Progenitor cell of endocrine pancreas (in vitro differentiated cells): ENCODE results near the gene DLST. TPM values are rescaled to one million over a fixed set of nuclear protein-coding genes. Genes with fewer than 3 reads are reported as not detected.

Source experiments
- DNase-seq: peaks from one replicate; pipeline ENCODE4 v3.0.0; 2021; ENCODE audit warnings: low spot score; ENCODE audit not compliant: unreplicated experiment
- H3K27ac Mint-ChIP-seq: 2 replicates; pipeline ENCODE4 v1.8.0; 2021; ENCODE audit warnings: mild to moderate bottlenecking, moderate library complexity, mixed read lengths
- H3K27me3 Mint-ChIP-seq: 2 replicates; pipeline ENCODE4 v1.8.0; 2021; ENCODE audit warnings: mixed read lengths
- H3K36me3 Mint-ChIP-seq: 2 replicates; pipeline ENCODE4 v1.8.0; 2022; ENCODE audit warnings: mixed read lengths; ENCODE audit not compliant: insufficient read depth
- H3K4me1 Mint-ChIP-seq: 2 replicates; pipeline ENCODE4 v1.8.0; 2021; ENCODE audit warnings: low read depth, mixed read lengths
- H3K4me3 Mint-ChIP-seq: 2 replicates; pipeline ENCODE4 v1.8.0; 2021; ENCODE audit warnings: low read depth, mild to moderate bottlenecking, moderate library complexity, mixed read lengths
- H3K9me3 Mint-ChIP-seq: 2 replicates; pipeline ENCODE4 v1.8.0; 2021; ENCODE audit warnings: low read depth, mixed read lengths
- total RNA-seq: library from RNA; stranded (reverse); gene quantifications from 2 replicates; pipeline ENCODE4 v1.2.1, GENCODE V29; 2021
- TF ChIP-seq, protein P1 (sequence below): fragments of 200-600 bp; sonication (generic); IDR thresholded peaks from one replicate; pipeline ENCODE4 v1.5.0; 2021; ENCODE audit warnings: antibody characterized with exemption, mild to moderate bottlenecking; ENCODE audit not compliant: unreplicated experiment

DLST gene
- total RNA-seq, 1 donor from 2014 or later: 97.8 TPM

DNA sequence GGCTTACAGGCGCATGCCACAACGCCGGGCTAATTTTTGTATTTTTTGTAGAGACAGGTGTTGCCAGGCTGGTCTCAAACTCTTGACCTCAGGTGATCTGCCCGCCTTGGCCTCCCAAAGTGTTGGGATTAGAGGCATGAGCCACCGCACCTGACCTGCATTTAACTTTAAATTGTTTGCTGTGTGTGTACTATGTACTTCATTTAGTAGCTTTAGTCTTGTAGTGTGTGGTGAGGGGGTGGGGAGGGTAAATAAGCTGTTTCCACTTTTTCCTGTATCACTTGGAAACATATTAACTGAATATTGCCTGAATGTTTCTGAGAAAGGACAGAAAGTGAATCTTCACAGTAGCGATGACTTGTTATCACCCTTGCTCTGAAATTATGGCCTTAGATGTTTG, 8.5 kb downstream of the DLST start:
- no peak overlapping the region for H3K4me3 Mint-ChIP-seq
- peaks cover 3% of the 10 kb centered on the region for H3K4me1 Mint-ChIP-seq
- H3K27ac Mint-ChIP-seq: no peak overlapping the region
- H3K36me3 Mint-ChIP-seq: peaks cover 21% of the 10 kb centered on the region
- no peak for DNase-seq
- no peaks in the 10 kb centered on the region for H3K9me3 Mint-ChIP-seq
- TF ChIP-seq, protein P1, sequence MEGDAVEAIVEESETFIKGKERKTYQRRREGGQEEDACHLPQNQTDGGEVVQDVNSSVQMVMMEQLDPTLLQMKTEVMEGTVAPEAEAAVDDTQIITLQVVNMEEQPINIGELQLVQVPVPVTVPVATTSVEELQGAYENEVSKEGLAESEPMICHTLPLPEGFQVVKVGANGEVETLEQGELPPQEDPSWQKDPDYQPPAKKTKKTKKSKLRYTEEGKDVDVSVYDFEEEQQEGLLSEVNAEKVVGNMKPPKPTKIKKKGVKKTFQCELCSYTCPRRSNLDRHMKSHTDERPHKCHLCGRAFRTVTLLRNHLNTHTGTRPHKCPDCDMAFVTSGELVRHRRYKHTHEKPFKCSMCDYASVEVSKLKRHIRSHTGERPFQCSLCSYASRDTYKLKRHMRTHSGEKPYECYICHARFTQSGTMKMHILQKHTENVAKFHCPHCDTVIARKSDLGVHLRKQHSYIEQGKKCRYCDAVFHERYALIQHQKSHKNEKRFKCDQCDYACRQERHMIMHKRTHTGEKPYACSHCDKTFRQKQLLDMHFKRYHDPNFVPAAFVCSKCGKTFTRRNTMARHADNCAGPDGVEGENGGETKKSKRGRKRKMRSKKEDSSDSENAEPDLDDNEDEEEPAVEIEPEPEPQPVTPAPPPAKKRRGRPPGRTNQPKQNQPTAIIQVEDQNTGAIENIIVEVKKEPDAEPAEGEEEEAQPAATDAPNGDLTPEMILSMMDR: no peak
- H3K27me3 Mint-ChIP-seq: no peaks in the 10 kb centered on the region

DNA sequence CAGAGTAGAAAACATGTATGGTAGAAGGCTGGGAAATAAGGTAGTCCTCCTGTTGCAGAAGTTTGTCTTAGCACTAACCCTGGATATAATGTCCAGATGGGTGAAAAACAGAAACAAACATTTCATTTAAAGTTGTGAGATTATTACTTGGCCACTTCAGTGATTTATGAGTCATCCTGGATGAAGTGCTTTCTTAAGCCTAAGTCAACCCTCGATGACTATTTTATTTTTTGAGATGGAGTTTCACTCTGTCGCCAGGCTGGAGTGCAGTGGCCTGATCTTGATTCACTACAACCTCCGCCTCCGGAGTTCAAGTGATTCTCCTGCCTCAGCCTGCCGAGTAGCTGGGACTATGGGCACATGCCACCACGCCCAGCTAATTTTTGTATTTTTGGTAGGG, 10.2 kb downstream of the DLST start:
- TF ChIP-seq, protein P1: no peak
- DNase-seq: no peak
- Mint-ChIP-seq H3K9me3 (no peaks in the 10 kb centered on the region), H3K4me3 (no peak overlapping the region), H3K27me3 (no peaks in the 10 kb centered on the region), H3K36me3 (peaks cover 27% of the 10 kb centered on the region), H3K27ac (no peak overlapping the region), H3K4me1 (peaks cover 3% of the 10 kb centered on the region)

DNA sequence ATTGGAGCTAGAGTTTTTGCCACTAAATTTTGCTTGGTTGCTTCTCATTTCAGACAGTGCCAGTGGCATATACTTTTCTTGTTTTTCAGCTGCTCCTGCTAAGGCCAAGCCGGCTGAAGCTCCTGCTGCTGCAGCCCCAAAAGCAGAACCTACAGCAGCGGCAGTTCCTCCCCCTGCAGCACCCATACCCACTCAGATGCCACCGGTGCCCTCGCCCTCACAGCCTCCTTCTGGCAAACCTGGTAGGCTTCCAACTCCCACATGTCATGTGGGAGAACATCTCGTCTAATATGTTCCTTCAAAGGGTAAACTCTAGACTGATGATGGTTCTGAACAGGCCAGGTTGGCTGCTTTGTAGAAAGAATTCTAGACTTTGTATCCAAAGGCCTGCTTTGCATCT, 11.0 kb downstream of the DLST start:
- DNase-seq: no peak
- TF ChIP-seq, protein P1: no peak
- Mint-ChIP-seq H3K27me3 (no peaks in the 10 kb centered on the region), H3K4me3 (no peak overlapping the region), H3K9me3 (no peaks in the 10 kb centered on the region), H3K27ac (no peak overlapping the region), H3K4me1 (peaks cover 7% of the 10 kb centered on the region), H3K36me3 (peaks cover 29% of the 10 kb centered on the region)

DNA sequence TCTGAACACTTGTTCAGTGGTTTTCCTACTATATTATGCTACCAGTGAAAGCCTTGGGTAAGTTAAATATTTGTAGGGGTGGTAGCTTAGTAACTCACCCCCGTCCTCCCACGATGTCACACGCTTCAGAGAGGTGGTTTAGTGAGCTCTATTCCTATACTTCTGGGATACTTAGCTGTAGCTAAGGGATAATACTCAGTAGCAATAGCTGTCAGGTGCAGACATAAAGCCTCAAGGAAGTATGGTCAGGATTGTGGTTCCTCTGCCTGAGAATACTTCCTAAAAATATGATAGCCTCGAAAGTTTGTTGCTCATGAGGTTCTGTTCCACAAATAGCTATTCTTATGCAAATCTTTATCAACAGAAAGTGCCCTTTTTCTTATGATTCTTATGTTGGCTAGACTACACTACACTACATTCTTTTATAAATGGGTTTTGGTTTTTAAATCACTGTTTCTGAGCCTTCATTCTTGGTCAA, 11.9 kb downstream of the DLST start:
- Mint-ChIP-seq H3K36me3 (peaks cover 29% of the 10 kb centered on the region), H3K27ac (no peak overlapping the region)
- TF ChIP-seq, protein P1: no peak

DNA sequence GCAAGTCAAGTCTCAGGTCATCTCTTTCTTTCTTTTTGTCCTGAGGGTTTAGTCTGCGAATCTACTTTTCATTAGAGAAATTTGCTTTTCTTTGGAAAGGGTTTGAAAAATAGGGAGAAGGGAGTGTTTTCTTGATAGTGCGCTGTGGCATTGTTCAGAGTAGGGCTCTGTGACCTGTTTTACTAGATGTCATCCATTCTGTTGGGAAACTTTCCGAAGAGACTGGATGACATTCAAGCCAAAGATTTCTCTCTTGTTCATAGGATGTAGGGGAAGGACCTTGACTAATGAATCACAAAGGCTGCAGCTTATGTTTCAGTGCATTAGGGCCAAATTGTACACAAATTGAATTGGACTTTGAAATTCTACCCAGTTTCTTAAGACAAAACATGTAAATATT, 14.7 kb downstream of the DLST start:
- TF ChIP-seq, protein P1: no peak

More for the DNA sequence above, 11.9 kb downstream of the DLST start:
- no peak overlapping the region for H3K4me3 Mint-ChIP-seq
- H3K4me1 Mint-ChIP-seq: peaks cover 10% of the 10 kb centered on the region
- no peaks in the 10 kb centered on the region for H3K27me3 Mint-ChIP-seq
- no peak for DNase-seq
- H3K9me3 Mint-ChIP-seq: no peaks in the 10 kb centered on the region

More for the DNA sequence above, 14.7 kb downstream of the DLST start:
- H3K9me3 Mint-ChIP-seq: no peaks in the 10 kb centered on the region
- no peak for DNase-seq
- no peaks in the 10 kb centered on the region for H3K27me3 Mint-ChIP-seq
- peaks cover 41% of the 10 kb centered on the region for H3K36me3 Mint-ChIP-seq
- no peak overlapping the region for H3K27ac Mint-ChIP-seq
- peaks cover 18% of the 10 kb centered on the region for H3K4me1 Mint-ChIP-seq
- no peak overlapping the region for H3K4me3 Mint-ChIP-seq
